DMS53 treated with DMSO at 0.1 percent for 48 hours (cell line): ENCODE results near the gene YPEL1.
"Not testable (repeated sequence)": the region's sequence is repeated elsewhere in the genome, so short reads cannot be mapped to it uniquely, and the experiment has no call there.

ENCODE experiments used
- DNase-seq: peaks from one replicate; lab custom pipeline; 2025; ENCODE audit not compliant: unreplicated experiment; lab: John Stamatoyannopoulos, UW

The YPEL1 gene

DNA sequence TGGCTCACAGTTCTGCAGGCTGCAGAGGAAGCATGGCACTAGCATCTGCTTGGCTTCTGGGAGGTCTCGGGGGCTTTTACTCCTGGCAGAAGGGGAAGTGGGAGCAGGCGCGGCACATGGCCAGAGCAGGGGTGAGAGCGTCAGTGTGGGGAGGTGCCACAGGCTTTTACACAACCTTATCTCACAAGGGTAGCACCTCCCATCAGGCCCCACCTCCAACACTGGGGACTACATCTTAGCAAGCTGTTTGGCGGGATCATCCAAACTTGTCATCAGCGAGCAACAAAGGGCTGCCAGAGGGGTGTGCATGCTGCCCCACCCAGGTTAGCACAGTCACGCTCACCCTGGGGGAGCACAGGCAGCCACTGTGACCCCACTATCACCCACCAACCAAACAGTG, 18.9 kb upstream of the YPEL1 start:
- DNase-seq, result no peak

DNA sequence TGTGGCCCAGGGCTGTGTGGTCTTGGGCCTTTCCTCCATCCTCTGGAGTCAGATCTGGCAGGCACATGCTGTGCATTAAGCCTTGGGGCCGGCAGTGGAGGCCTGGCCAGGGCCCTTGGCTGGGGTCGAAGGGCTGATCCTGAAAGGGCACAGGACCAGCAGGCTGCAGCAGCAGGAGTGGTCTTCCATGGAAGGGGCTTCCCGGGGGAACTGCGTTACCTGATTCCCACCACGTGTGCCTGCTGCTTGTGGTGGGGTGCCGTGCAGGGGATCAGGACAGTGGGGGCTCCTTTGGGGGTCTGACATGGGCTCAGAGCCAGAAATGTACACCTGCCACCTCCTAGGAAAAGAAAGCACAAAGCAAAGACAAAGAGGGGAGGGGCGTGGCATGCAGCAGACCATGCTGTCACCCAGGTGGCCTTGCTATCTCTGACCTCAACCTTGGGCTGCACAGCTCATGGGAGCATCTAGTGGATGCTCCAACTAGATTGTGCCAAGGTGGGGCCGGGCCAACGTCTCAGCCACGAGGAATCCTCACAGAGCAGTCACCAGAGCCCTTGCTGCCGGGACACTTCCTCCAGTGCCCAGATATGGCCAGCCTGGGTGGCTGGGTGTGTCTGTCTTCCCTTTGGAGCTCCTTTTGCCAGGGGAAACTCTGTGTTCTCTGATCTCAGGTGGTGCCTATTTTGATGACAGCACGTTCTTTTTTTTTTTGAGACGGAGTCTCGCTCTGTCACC, 17.9 kb upstream of the YPEL1 start:
- DNase-seq, result no peak

DNA sequence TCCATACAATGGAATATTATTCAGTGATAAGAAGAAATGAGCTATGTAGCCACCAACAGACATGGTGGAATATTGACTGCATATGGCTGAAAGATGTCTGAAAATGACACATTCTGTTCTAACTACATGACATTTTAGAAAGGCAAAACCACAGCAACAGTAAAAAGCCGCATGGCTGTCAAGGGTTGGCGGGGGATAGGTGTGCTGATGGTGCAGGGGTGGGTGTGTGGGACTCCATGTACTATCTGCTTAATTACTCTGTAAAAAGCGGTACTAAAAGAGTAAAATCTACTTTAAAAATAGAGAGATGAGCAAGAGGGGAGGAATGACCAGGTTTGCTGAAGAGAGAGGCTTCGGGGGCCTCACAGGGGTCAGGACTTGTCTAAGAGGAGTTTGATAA, 16.7 kb upstream of the YPEL1 start:
- DNase-seq, result no peak

DNA sequence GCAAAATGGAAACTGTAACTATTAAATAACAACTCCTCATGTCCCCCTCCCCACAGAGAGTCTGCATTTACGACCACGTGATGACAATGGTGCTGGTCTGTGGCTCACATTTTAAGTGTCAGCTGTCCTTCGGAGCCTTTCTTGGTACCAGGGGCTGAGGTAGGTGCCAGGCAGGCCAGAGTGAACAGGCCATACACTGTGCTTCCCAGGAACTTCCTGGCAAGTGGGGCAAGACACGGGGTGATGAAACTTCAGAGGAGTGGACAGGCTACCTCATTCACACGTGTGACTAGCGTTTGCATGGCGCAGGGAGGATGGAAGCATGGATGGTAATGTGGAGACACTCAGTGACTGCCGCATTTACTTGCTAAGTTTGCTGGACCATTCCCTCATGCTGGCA, 10.4 kb upstream of the YPEL1 start:
- no peak for DNase-seq

DNA sequence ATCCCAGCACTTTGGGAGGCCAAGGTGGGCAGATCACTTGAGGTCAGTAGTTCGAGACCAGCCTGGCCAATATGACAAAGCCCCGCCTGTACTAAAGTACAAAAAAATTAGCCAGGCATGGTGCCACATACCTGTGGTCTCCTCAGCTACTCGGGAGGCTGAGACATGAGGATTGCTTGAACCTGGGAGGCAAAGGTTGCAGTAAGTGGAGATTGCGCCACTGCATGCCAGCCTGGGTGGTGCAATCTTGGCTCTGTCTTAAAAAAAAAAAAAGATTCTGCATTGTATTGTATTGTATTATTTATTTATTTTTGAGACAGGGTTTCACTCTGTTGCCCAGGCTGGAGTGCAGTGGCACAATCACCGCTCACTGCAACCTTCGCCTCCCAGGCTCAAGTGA, 9.3 kb upstream of the YPEL1 start:
- DNase-seq, result not testable (repeated sequence)

DNA sequence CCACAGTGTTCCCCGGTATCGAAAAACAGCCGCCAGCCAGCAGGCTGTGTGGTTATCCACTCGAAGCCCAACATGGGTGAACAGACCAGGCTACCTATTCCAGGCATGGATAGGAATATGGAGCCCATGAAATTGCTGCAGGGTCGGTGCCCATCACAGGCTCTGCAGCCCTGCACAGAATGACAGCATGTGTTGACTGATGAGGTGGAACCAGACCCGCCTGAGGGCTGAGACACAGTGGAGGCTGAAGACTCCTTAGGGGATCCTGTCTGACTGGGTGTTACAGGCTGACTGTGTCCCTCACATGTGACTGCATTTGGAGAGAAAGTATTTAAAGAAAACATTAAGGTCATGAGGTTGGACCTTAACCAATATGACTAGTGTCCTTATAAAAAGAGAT, 6.2 kb upstream of the YPEL1 start:
- DNase-seq, result no peak

DNA sequence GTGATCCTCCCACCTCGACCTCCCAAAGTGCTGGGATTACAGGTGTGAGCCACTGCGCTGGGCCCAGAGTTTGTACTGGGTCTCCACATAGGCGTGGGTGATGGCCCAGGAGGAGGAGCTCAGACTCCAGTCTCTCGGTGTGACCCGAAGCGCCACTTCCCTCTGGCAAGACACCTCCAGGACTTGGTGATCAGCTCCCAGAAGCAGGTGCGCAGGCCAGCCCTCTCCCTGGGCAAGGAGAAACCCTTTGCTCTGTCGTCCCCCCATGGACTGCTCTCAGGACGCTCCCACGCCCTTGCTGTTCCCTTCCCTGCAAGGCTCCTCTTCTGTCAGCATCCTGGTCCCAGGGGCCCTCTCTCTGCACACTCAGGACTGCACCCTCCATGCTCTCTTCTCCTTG, 5.5 kb upstream of the YPEL1 start:
- no peak for DNase-seq

DNA sequence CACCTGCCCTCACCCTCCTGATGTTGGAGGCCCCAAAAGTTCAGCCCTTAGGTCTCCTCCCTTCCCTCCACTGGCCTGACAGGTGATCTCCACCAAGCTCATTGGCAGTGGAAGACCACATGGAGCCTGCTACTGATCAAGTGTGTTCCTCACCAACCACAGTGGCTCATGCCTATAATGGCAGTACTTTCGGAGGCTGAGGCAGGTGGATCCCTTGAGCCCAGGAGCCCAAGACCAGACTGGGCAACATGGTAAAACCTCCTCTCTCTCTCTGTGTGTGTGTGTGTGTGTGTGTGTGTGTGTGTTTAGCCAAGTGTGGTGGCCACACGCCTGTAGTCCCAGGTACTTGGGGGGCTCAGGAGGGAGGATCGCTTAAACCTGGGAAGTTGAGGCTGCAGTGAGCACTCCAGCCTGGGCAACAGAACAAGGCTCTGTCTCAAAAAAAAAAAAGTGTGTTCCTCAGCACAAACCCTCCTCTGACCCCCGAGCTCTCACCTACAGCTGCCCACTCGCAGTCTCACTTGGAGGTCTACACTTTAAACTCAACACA, 4.3 kb upstream of the YPEL1 start:
- no peak for DNase-seq

DNA sequence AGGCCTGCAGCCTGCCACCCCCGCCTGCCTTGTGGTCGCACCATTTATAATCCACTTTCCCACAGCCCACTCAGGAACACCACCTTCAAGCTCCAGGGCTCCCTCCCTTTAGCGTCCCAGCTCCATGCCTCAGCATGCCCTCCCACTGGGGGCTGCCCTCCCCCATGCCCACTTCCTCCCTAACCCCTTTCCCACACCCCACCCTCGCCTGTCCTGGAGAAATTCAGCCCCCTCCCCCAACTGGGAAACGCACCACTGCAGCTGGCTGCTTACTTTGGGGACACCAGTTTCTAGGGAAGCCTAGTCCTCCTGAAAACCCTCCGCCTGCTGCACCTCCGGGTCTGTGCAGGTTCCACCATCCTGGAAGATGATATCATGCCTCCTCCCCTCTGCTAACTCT, 3.4 kb upstream of the YPEL1 start:
- DNase-seq, result no peak

DNA sequence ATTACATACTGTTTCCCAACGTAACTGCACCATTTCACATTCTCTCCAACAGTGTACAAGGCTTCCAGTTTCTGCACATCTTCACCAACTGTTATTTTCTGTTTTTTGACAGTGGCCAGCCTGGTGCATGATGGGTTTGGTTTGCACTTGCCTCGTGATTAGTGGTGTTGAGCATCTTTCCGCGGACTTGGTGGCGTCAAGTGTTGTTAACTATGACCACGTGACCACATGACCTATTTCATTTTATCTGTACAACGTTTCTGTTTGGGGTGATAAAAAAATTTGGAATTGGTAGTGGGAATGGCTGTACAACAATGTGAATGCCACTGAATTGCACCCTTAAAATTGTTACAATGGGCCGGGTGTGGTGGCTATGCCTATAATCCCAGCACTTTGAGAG, 2.5 kb upstream of the YPEL1 start:
- DNase-seq, result no peak

DNA sequence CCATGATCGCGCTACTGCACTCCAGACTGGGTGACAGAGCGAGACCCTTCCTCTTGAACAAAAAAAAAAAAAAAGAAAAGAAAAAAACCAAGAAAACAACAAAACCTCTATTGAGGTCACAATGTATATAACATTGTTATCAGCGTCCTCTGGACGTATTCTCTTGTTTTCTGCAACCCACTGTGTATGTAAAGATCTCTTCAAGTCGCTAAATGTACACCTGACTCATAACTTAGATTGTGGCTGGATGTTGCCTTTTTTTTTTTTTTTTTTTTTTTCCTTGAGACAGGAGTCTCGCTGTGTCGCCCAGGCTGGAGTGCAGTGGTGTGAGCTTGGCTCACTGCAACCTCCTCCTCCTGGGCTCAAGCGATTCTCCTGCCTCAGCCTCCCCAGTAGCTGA, 1.4 kb upstream of the YPEL1 start:
- DNase-seq, result no peak

DNA sequence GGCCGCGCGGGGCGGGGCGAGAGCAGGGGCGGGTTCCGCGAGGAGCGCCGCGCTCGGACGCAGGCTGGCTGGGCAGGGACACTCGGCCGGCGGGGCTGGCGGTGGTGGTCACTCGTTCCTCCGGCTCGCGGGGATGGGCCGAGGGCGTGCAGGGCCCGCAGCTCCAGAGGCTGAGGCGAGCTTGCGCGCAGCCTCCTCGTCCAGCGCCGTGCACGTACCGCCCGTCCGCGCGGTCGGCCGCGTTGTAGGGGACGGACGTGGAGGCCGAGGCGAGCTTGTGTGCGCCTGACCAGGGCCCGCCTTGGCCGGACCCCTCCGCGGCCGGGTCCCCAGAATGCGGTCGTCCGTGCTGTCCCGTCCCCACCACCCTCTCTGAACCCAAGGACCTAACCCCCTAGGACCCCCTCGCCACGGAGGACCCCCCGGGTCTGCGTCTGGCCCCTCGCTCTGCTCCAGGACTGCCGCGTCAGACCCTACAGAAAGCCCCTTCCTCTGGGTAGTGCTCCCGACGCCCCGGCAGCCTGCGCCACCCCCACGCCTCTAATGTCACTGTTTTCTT, 569 bp upstream of the YPEL1 start:
- DNase-seq, result no peak

DNA sequence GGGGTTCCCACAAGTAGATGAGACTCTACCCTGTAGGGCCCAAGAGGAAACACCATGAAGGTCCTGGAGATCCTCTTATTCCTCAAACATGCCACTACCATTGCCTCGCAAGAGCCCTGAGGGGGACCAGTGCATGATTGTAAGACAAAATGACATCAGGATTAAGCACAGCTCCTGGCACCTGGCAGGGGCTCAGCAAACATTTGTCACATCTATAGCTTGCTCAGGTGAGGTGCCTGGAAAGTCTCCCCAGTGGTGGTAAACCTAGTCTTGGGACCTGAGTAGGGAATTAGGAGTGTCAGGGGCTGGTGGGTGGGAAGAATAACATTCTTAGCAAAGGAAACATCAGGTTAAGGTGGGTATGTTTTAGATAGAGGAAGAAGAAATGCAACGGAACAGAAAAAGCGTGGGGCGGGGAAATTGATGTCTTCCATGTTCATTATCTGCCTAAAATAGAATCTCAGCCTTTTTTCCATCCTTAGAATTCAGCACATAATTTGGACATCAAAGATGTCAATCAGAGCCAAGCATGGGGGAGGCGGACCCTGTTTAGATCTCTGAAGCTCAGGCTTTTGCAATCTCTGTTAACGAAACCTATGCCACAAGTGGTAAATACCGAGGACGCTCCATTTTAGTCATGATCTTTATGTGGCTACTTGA, 924 bp downstream of the YPEL1 start:
- no peak for DNase-seq

DNA sequence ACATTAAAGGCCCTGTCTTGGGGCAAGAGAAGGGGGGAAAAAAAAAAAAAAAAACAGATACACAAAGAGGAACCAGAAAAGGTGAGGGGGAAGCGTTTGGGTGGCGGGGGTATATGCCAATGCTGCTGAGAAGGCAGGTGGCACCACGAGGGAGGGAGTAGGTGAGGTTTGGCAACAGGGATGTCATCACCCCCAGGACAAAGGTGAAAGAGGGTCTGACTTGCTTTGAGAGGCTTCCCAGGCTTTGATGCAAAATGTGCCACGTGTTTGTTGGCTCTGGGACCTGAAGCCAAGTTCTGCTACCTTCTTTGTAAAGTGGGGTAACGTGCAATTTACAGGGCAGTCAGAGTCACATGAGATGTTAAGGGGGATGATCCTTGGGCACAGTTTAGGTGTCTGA, 4.1 kb downstream of the YPEL1 start:
- DNase-seq, result no peak

DNA sequence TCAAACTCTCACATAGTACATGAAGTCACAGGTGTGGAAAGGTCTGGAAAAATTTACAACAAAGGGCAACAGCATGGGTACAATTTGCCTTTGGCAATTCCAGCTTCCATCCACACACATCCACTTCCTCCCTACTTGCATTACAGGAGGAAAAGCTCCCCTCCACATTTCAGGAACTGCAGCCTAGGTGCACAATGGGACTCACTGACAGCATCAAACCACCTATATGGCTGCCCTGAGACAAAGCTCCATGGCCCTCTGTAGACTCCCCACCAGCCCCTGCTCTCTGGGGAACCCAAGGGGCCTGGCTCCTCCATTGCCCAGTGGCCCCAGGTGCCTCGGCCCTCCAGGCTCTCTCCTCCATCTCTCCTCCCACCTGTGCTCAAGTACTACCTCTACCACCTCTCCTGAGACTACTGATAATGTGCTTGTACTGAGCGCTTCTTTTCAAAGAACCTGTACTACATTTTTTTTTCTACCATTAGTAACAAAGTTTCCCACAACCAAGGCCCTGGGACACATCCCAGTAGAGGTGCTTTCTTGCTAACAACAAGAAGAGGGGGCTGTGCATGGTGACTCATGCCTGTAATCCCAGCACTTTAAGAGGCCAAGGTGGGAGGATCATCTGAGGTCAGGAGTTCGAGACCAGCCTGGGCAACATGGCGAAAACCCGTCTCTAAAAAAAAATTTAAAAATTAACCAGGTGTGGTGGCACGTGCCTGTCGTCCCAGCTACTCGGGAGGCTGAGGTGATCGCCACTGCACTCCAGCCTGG, 4.9 kb downstream of the YPEL1 start:
- no peak for DNase-seq

DNA sequence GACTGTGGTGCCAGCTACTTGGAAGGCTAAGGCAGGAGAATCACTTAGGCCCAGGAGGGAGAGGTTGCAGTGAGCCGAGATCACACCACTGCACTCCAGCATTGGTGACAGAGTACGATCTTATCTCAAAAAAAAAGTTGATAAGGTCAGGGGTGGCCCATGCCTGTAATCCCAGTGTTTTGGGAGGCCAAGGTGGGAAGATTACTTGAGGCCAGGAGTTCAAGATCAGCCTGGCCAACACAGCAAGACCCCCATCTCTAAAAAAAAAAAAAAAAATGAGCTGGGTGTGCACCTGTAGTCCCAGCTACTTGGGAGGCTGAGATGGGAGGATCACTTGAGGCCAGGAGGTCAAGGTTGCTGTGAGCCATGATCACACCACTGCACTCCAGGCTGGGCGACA, 6.4 kb downstream of the YPEL1 start:
- not testable (repeated sequence) for DNase-seq

DNA sequence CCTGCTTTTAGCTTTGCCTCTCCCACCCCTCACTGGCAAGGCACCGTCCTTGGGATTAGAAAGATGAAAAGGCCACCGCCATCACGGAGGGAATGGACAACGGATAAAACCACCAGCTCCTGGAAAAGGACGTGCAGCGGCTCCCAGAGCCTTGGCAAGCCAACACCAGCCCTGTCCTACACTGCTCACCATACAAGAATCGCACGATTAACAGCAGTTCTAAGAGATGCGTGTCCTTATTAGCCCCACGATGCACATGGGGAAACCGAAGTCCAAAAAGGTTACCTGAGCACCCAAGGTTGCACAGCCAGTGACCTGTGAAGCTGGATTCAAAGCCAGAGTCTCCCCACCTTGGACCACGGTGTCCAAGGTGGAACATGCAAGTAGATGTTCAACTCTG, 7.3 kb downstream of the YPEL1 start:
- no peak for DNase-seq

DNA sequence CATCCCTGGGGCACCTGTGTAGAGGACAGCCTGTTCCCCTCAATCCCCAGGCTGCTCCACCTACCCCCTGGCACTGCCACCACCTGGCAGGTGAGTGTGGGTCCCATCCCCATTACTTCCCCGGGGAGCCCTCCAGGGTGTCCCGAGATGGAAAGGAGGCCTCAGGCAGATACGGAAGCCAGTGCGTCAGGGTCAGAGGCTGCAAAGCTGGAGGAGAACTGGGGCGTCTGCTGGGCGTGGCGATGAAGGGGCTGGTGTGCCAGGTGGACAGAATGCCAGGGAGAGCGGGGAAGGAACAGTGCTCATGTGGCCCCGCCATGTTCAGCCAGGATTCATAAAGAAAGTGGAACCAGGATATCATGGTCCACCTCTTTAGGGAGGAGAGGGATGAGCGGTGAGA, 7.8 kb downstream of the YPEL1 start:
- DNase-seq, result no peak

DNA sequence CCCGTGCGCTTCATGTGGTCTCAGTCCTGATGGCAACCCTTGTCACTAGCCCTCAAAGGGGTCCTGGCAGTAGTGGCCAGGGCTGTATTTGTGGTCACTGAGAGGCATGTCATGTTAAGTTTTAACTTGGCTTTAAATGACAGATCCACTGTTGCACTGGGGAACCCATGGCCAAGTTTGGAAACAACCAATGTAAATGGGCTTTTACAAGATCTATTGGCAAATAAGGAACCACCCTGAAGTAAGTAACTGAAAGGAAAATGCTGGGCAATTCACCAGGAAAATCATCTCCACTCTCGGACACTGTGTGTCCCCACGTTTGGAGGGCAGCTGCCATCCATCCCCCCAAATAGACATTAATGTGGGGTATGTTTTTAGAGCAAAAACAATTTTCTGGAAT, 8.4 kb downstream of the YPEL1 start:
- no peak for DNase-seq

DNA sequence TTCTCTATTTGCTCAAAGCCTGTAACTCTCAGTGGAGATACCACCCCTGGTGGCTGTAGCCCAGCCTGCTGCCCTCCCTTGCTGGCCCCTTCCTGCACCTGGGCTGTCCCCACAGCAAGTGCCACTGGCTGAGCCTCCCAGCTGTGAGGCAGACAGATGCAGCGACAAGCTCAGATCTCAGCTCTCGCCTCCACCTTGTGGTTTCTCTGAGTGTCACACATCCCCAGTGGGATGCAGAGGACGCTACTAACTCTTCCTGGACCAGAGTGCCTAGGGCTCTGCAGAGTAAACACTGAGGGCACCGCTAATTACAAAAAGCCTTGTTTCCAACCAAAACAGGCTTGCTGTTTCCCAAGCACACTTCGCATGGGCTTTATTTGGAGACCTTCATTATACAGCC, 8.9 kb downstream of the YPEL1 start:
- DNase-seq, result no peak

DNA sequence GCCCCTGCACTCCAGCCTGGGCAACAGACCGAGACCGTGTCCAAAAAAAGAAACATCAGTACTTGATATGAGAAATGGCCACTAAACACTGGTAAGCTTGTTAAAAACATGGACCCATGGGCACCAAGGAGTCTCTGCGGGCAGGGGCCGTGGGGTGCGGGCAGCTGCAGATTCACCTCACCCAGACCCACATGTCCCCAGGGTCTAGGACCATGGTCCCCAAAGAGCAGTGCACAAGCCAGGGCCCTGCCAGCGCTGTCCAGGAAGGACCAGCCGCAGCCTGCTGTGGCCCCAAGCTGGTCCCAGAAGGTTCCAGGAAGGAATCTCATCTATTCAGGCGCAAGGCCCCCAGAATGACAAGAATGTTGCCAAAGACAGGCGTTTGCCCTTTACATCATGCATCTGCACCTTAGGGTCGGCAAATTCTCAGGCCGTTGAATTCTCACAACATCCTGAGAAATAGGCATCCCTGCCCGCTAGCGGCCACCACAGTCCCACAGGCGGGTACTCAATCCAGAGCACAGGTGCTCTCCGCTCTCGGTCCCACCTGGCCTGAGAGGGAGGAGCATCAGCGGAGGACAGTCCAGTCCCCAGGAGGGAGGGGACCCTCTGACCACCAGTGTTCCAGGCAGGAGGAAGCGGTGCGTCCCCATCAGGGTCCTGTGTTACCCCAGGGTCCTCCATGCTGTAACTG, 9.5 kb downstream of the YPEL1 start:
- DNase-seq, result no peak
